Measurements from ENCODE around the gene LRRC15.

Gene LRRC15

GRCh38 chr3:194337965-194338753, 31.4 kb downstream of the LRRC15 start:
- TF ChIP-seq CTCF (IDR thresholded peaks at IDR 0.05; ENCODE audit: low read depth, low read length, missing control alignments): no peak
- H3K4me3 ChIP-seq (ENCODE audit: low read depth, low read length): no peak overlapping the region
- no peak for DNase-seq (ENCODE audit: low read depth)

- no peak for TF ChIP-seq CTCF (IDR thresholded peaks at IDR 0.05; ENCODE audit: low read depth, low read length, missing control alignments)
- H3K4me3 ChIP-seq (ENCODE audit: low read depth, low read length): no peak overlapping the region
- DNase-seq (ENCODE audit: low read depth): no peak
Measured at GRCh38 chr3:194336601-194337355, 32.8 kb downstream of the LRRC15 start.

- DNase-seq (ENCODE audit: low read depth): no peak
- TF ChIP-seq CTCF (IDR thresholded peaks at IDR 0.05; ENCODE audit: low read depth, low read length, missing control alignments): no peak
- no peak overlapping the region for H3K4me3 ChIP-seq (ENCODE audit: low read depth, low read length)
Measured at GRCh38 chr3:194333981-194334320, 35.6 kb downstream of the LRRC15 start.

GRCh38 chr3:194333212-194333980, 36.1 kb downstream of the LRRC15 start:
- no peak for DNase-seq (ENCODE audit: low read depth)
- TF ChIP-seq CTCF (IDR thresholded peaks at IDR 0.05; ENCODE audit: low read depth, low read length, missing control alignments): peak; percentile 94

GRCh38 chr3:194332858-194333211, 36.7 kb downstream of the LRRC15 start:
- no peak overlapping the region for H3K4me3 ChIP-seq (ENCODE audit: low read depth, low read length)
- no peak for DNase-seq (ENCODE audit: low read depth)
- no peak for TF ChIP-seq CTCF (IDR thresholded peaks at IDR 0.05; ENCODE audit: low read depth, low read length, missing control alignments)

More at GRCh38 chr3:194333212-194333980, 36.1 kb downstream of the LRRC15 start:
- H3K4me3 ChIP-seq (ENCODE audit: low read depth, low read length): peak overlapping the region; percentile 13

GRCh38 chr3:194330579-194330978, 39.0 kb downstream of the LRRC15 start:
- TF ChIP-seq CTCF (IDR thresholded peaks at IDR 0.05; ENCODE audit: low read depth, low read length, missing control alignments): no peak
- no peak for DNase-seq (ENCODE audit: low read depth)
- H3K4me3 ChIP-seq (ENCODE audit: low read depth, low read length): no peak overlapping the region

Measured in GM12864 (cell line).